CD4-positive, CD25-positive, alpha-beta regulatory T cell (primary cell): Measurements from ENCODE around the gene EMD. TPM values are rescaled to one million over a fixed set of nuclear protein-coding genes. Genes with fewer than 3 reads are reported as not detected.

Experiments used
- ATAC-seq, 2 donors: fragments of 150-1000 bp; cut with Tn5 transposase; one replicate each; pipeline ENCODE4 v1.10.0; 2021; ENCODE audit warnings: low read depth in 2 of 2, moderate number of reproducible peaks in 2 of 2, moderate library complexity in 1 of 2
- DNase-seq, 3 donors: peaks; one replicate each; pipeline versions ENCODE4 v3.0.0 to v3.0.0-alpha.2; 2012 to 2022; ENCODE audit warnings: mixed read lengths in 1 of 3
- H3K27ac ChIP-seq: one replicate; pipeline ENCODE4 v1.7.0; 2013; ENCODE audit warnings: mild to moderate bottlenecking, low read length; ENCODE audit not compliant: insufficient read depth, poor library complexity, severe bottlenecking
- H3K27me3 ChIP-seq: one replicate; pipeline ENCODE4 v1.7.0; 2013; ENCODE audit warnings: low read length; ENCODE audit not compliant: control insufficient read depth, insufficient read depth
- H3K36me3 ChIP-seq: one replicate; pipeline ENCODE4 v1.7.0; 2013; ENCODE audit warnings: mild to moderate bottlenecking, low read length, moderate library complexity; ENCODE audit not compliant: control insufficient read depth, insufficient read depth
- H3K4me1 ChIP-seq: 2 replicates; pipeline ENCODE4 v1.7.0; 2013; ENCODE audit warnings: mild to moderate bottlenecking, low read length; ENCODE audit not compliant: insufficient read depth, control insufficient read depth, poor library complexity, severe bottlenecking
- H3K4me3 ChIP-seq: one replicate; pipeline ENCODE4 v1.7.0; 2013; ENCODE audit warnings: low read depth, mild to moderate bottlenecking, low read length, moderate library complexity
- H3K9me3 ChIP-seq, 2 experiments: 1 replicate in 1 of 2; 2 replicates in 1 of 2; pipeline ENCODE4 v1.7.0; 2013; ENCODE audit warnings: low read length in 2 of 2, mild to moderate bottlenecking in 1 of 2, moderate library complexity in 1 of 2; ENCODE audit not compliant: control insufficient read depth in 2 of 2
- H3K27ac Mint-ChIP-seq, 3 donors: one replicate each; pipeline ENCODE4 v1.8.0; 2020 to 2022; ENCODE audit warnings: mild to moderate bottlenecking in 3 of 3, mixed read lengths in 3 of 3, moderate library complexity in 2 of 3
- H3K27me3 Mint-ChIP-seq: one replicate; pipeline ENCODE4 v1.8.0; 2022; ENCODE audit warnings: mild to moderate bottlenecking, mixed read lengths
- H3K36me3 Mint-ChIP-seq: one replicate; pipeline ENCODE4 v1.8.0; 2020; ENCODE audit warnings: mixed read lengths
- H3K4me1 Mint-ChIP-seq, 4 donors: one replicate each; pipeline ENCODE4 v1.8.0; 2020 to 2022; ENCODE audit warnings: mixed read lengths in 4 of 4, mild to moderate bottlenecking in 1 of 4
- H3K4me3 Mint-ChIP-seq, 4 donors: one replicate each; pipeline ENCODE4 v1.8.0; 2020 to 2022; ENCODE audit warnings: mild to moderate bottlenecking in 4 of 4, mixed read lengths in 4 of 4, moderate library complexity in 3 of 4
- H3K9me3 Mint-ChIP-seq, 7 donors: one replicate each; pipeline ENCODE4 v1.8.0; 2020 to 2022; ENCODE audit warnings: mixed read lengths in 7 of 7, mild to moderate bottlenecking in 3 of 7, moderate library complexity in 2 of 7
- polyA plus RNA-seq, 4 donors: library from polyadenylated mRNA; unstranded; fragments of 300-500 nt; fragmentation: Illumina TruSeq; gene quantifications; one replicate each; pipeline ENCODE4 v1.2.3, GENCODE V29; 2021
- total RNA-seq: library from RNA; stranded (reverse); gene quantifications from one replicate; pipeline ENCODE4 v1.2.3, GENCODE V29; 2022

EMD gene
- total and polyA plus RNA-seq, 5 donors from 2014 or later, result 31.8 to 133 (median 37.3) TPM

- no peaks in the 10 kb centered on the region for H3K27me3 Mint-ChIP-seq
- peaks cover 0 to 1% (median 0%) of the 10 kb centered on the region in 7 donors for H3K9me3 Mint-ChIP-seq
- H3K4me3 Mint-ChIP-seq, result peak within 1 kb of the TSS; percentile 38 to 72 (median 60)
- H3K36me3 Mint-ChIP-seq, result no peaks in the 10 kb centered on the region
- no peaks in the 10 kb centered on the region for H3K27me3 ChIP-seq
- peak in 1 of 2 donors; percentile 17 for ATAC-seq
- peaks cover 16% of the 10 kb centered on the region for H3K4me1 ChIP-seq
- no peak within 1 kb of the TSS for H3K27ac ChIP-seq
- H3K4me1 Mint-ChIP-seq, result peaks cover 3 to 19% (median 8%) of the 10 kb centered on the region in 4 donors
- H3K9me3 ChIP-seq, result no peaks in the 10 kb centered on the region
- no peak for DNase-seq
- peaks cover 3% of the 10 kb centered on the region for H3K36me3 ChIP-seq
- peak within 1 kb of the TSS; percentile 56 to 88 (median 59) for H3K27ac Mint-ChIP-seq
- no peak within 1 kb of the TSS for H3K4me3 ChIP-seq
These were observed 30.3 kb downstream of the EMD start, which contains the start of gene DNASE1L1 for GRCh38 chrX:154409222-154409871. DNASE1L1 (minus strand) TSS chrX:154409254; CDS start chrX:154405568, 3,686 bp downstream.

GRCh38 chrX:154411981-154412340 lies 32.9 kb downstream of the EMD start:
- peaks cover 0 to 3% (median 0%) of the 10 kb centered on the region in 7 donors for H3K9me3 Mint-ChIP-seq
- H3K4me1 Mint-ChIP-seq, result peaks cover 3 to 21% (median 8%) of the 10 kb centered on the region in 4 donors
- H3K27ac ChIP-seq, result peak overlapping the region; percentile 76
- peak overlapping the region; percentile 69 to 78 (median 74) for H3K27ac Mint-ChIP-seq
- no peaks in the 10 kb centered on the region for H3K9me3 ChIP-seq
- H3K4me1 ChIP-seq, result peaks cover 16% of the 10 kb centered on the region
- DNase-seq, result peak in 2 of 3 donors; percentile 30 to 78
- ATAC-seq, result peak; percentile 58 to 73
- peak overlapping the region; percentile 53 for H3K4me3 ChIP-seq
- no peaks in the 10 kb centered on the region for H3K27me3 ChIP-seq
- H3K27me3 Mint-ChIP-seq, result no peaks in the 10 kb centered on the region
- H3K4me3 Mint-ChIP-seq, result peak overlapping the region; percentile 85 to 87 (median 86)
- H3K36me3 ChIP-seq, result peaks cover 3% of the 10 kb centered on the region
- H3K36me3 Mint-ChIP-seq, result no peaks in the 10 kb centered on the region

GRCh38 chrX:154412468-154412867 lies 33.4 kb downstream of the EMD start:
- Mint-ChIP-seq H3K9me3 (peaks cover 0 to 3% (median 0%) of the 10 kb centered on the region in 7 donors), H3K4me1 (peaks cover 3 to 21% (median 8%) of the 10 kb centered on the region in 4 donors), H3K4me3 (peak overlapping the region; percentile 85 to 87 (median 86)), H3K27me3 (no peaks in the 10 kb centered on the region), H3K27ac (peak overlapping the region in 2 of 3 donors; percentile 78 to 83), H3K36me3 (no peaks in the 10 kb centered on the region)
- Histone ChIP-seq H3K4me1 (peaks cover 16% of the 10 kb centered on the region), H3K4me3 (peak overlapping the region; percentile 53), H3K27ac (peak overlapping the region; percentile 76), H3K36me3 (peaks cover 3% of the 10 kb centered on the region), H3K27me3 (no peaks in the 10 kb centered on the region), H3K9me3 (no peaks in the 10 kb centered on the region)
- DNase-seq, result peak in 2 of 3 donors; percentile 29 to 78
- peak; percentile 58 to 62 for ATAC-seq

GRCh38 chrX:154413142-154413541 lies 34.0 kb downstream of the EMD start:
- Histone ChIP-seq H3K9me3 (no peaks in the 10 kb centered on the region), H3K36me3 (peaks cover 3% of the 10 kb centered on the region), H3K27me3 (no peaks in the 10 kb centered on the region), H3K4me3 (no peak overlapping the region), H3K27ac (peak overlapping the region; percentile 76), H3K4me1 (peaks cover 16% of the 10 kb centered on the region)
- peaks cover 3 to 21% (median 8%) of the 10 kb centered on the region in 4 donors for H3K4me1 Mint-ChIP-seq
- no peaks in the 10 kb centered on the region for H3K36me3 Mint-ChIP-seq
- no peaks in the 10 kb centered on the region for H3K27me3 Mint-ChIP-seq
- peak overlapping the region in 2 of 3 donors; percentile 83 to 84 for H3K27ac Mint-ChIP-seq
- H3K9me3 Mint-ChIP-seq, result peaks cover 0 to 3% (median 0%) of the 10 kb centered on the region in 7 donors
- H3K4me3 Mint-ChIP-seq, result peak overlapping the region in 3 of 4 donors; percentile 85 to 87 (median 86)
- no peak for DNase-seq
- ATAC-seq, result no peak

GRCh38 chrX:154417157-154417556 lies 38.1 kb downstream of the EMD start:
- Mint-ChIP-seq H3K4me3 (no peak overlapping the region), H3K36me3 (no peaks in the 10 kb centered on the region), H3K27ac (peak overlapping the region in 1 of 3 donors; percentile 73), H3K27me3 (no peaks in the 10 kb centered on the region), H3K4me1 (peaks cover 0 to 10% (median 5%) of the 10 kb centered on the region in 4 donors), H3K9me3 (peaks cover 0 to 1% (median 0%) of the 10 kb centered on the region in 7 donors)
- no peaks in the 10 kb centered on the region for H3K27me3 ChIP-seq
- no peaks in the 10 kb centered on the region for H3K9me3 ChIP-seq
- no peak for DNase-seq
- H3K27ac ChIP-seq, result no peak overlapping the region
- no peak overlapping the region for H3K4me3 ChIP-seq
- no peak for ATAC-seq
- peaks cover 10% of the 10 kb centered on the region for H3K4me1 ChIP-seq
- H3K36me3 ChIP-seq, result peaks cover 3% of the 10 kb centered on the region

- no peak overlapping the region for H3K4me3 ChIP-seq
- DNase-seq, result no peak
- Mint-ChIP-seq H3K9me3 (peaks cover 0 to 1% (median 0%) of the 10 kb centered on the region in 7 donors), H3K4me3 (peak overlapping the region in 1 of 4 donors; percentile 83), H3K27me3 (no peaks in the 10 kb centered on the region), H3K36me3 (no peaks in the 10 kb centered on the region), H3K27ac (no peak overlapping the region), H3K4me1 (peaks cover 0 to 3% (median 0%) of the 10 kb centered on the region in 4 donors)
- H3K27ac ChIP-seq, result no peak overlapping the region
- no peaks in the 10 kb centered on the region for H3K9me3 ChIP-seq
- no peaks in the 10 kb centered on the region for H3K4me1 ChIP-seq
- ATAC-seq, result no peak
- no peaks in the 10 kb centered on the region for H3K27me3 ChIP-seq
- H3K36me3 ChIP-seq, result no peaks in the 10 kb centered on the region
These were observed 40.1 kb downstream of the EMD start for GRCh38 chrX:154419189-154419588.

- Mint-ChIP-seq H3K27me3 (no peaks in the 10 kb centered on the region), H3K9me3 (peaks cover 0 to 1% (median 0%) of the 10 kb centered on the region in 7 donors)
- no peak for ATAC-seq
These were observed 40.8 kb downstream of the EMD start for GRCh38 chrX:154419688-154420401.

More at GRCh38 chrX:154419688-154420401, 40.8 kb downstream of the EMD start:
- Mint-ChIP-seq H3K4me3 (no peak overlapping the region), H3K36me3 (no peaks in the 10 kb centered on the region), H3K4me1 (peaks cover 0 to 3% (median 0%) of the 10 kb centered on the region in 4 donors), H3K27ac (no peak overlapping the region)
- H3K27me3 ChIP-seq, result no peaks in the 10 kb centered on the region
- H3K9me3 ChIP-seq, result no peaks in the 10 kb centered on the region
- no peak for DNase-seq
- no peak overlapping the region for H3K4me3 ChIP-seq
- H3K27ac ChIP-seq, result no peak overlapping the region
- H3K36me3 ChIP-seq, result no peaks in the 10 kb centered on the region
- H3K4me1 ChIP-seq, result no peaks in the 10 kb centered on the region
